HG03439 (cell line): ENCODE measurements around the gene ARVCF.

ENCODE experiments used
- ATAC-seq: cut with Tn5 transposase; IDR thresholded peaks from one replicate; pipeline ENCODE4 v1.9.1; 2021; ENCODE audit warnings: mild to moderate bottlenecking, moderate library complexity; ENCODE audit not compliant: unreplicated experiment

ARVCF gene

DNA sequence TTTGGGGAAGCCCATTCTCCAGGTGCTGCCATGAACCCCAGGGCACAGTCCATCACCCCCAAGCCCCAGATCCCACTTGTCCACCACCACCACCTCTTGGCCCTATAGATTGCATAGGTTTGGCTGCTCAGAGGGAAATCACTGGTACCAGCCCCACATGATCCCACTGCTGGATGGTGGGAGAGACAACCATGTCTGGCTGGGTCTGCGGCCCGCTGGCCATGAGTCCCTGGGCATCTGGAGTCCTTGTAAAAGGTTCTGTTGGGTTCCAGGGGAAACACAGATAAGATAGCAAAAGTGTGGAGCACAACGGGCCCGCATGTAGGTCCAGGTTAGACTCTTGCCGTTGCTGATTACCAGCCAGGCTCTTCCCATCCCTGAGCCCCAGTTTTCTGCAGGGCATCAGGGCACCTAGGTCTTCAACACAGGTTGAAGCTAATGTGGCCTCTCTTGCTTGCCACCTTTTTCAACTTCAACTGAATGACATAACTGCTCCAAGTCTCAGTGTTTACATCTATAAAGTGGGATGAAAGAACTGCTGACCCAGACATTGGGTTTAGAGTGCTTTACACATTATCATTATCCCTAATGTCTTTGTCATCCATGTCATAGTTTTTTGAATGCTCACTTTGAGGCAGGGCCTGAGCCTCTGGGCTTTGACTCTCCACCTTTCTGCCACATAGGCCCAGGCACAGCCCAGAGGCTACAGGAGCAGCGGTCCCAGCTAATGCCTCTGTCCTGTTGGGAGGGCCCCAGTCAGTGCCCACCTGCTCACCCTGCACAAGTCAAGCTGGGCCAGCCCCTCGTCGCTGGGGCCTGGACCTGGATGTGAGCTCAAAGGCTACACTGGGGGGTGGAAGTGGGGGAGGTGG, 3.3 kb upstream of the ARVCF start:
- ATAC-seq: no peak

DNA sequence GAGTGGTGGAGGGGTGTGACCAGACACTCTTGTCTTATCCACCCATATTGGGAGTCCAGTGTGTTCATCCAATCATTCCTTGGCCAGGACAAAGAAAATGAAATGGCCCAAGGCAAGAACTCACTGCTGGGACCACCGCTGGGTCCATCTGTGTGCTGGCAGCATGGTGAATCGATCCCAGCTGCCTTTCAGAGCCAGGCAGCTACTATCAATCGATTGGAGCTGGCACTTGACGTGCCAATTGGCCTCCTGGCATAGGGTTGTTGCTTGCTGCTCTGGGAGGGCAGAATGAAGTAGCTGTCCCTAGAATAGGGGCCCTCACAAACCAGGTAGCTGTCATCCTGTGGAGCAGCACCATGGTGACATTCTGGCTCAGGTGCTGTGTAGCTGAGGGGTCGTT, 1.4 kb upstream of the ARVCF start:
- no peak for ATAC-seq

DNA sequence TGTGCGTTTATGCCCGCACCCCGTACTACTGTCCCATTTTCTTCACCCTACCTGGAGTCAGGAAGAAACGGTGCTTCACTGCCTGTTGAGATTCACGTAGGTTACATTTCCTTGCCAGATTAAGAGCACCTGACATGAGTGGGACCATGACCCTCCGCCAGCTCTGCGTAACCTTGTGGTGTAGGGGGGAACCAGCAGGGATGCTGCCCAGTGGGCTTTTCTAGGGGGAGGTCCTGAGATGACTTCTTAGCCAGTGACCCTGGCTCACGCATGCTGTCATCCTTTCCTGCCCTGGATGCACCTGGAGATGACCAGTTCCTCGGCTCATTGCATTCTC, 967 bp upstream of the ARVCF start:
- no peak for ATAC-seq

DNA sequence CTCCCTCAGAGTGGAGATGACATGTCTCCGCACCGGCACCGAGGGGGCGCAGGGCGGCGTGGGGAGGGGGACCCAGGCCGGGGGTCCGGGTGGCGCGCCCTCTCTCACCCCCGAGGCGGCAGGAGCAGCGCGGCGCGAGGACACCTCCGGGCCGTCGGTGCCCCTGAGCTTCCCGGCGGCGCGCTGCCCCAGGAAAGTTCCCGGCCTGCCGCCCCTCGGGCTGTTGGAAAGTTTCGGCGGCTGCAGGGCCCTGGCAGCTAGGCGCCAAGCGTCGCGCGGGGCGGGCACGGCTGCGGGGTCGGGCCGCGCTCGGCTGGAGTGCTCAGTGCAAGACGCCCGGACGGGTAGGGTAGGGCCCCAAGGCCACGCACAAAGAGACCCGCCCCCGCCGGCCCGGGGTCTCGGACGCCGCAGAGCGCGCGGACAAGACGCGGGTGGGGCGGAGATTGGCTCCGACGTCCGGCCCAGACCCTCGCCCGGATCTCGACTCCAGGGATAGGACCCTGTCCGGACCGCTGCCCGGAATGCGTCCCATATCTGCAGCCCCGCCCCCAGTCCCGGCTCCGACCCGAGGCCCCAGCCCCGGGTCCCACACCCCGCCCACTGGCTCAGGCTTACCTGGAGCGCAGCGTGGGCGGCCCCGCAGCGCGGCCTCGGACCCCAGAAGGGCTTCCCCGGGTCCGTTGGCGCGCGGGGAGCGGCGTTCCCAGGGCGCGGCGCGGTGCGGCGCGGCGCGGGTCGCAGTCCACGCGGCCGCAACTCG, 471 bp downstream of the ARVCF start:
- no peak for ATAC-seq

DNA sequence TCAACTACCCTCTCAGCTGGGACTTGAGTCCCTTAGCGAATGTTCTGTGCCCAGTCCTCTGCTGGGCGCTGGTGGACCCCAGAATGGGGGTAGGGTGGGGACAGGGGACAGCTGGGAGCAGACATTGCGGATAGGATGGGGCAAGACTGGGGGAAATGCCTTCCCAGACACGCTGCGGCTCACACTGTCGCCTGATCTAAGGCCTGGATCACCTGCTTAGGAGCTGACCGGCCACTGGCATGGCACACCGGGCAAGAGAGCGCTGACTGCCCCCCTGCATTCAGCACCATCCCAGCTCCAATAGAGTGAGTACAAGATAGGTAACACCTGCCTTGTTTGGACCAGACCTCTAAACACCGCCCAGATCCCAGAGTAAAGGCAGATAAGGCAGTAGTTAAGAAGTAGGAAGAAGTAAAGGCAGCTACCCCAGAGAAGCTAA, 1.4 kb downstream of the ARVCF start:
- ATAC-seq: no peak

DNA sequence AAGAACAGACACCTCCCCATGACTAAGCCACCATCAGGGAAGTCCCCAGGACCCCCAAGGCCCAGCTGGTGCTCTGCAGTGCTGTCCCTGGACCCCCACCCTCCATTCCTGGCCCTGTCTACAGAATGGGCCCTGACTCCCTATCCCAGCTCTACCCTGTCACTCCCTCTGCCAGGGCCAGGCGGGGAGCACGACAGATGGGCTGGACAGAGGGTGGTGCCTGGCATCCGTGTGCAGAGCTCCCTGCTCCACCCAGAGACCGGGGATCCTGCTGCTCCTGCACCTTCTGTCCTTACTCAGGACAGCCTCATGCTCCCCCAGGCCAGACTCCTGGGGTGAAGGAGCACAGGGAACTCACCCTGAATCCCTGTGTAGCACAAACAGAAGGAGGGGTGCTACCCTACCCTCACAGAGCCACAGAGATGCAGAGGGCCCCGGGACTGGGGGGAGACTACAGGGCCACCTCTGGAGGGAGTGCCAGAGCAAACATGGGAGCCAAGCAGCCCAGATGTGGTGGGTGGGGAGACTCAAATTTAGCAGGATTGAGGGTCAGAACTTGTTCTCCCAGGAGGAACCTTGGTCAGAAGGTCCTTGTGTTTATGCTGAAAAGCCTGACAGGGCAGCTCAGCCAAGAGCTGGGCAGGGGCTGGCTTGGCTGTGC, 2.0 kb downstream of the ARVCF start:
- ATAC-seq: no peak

DNA sequence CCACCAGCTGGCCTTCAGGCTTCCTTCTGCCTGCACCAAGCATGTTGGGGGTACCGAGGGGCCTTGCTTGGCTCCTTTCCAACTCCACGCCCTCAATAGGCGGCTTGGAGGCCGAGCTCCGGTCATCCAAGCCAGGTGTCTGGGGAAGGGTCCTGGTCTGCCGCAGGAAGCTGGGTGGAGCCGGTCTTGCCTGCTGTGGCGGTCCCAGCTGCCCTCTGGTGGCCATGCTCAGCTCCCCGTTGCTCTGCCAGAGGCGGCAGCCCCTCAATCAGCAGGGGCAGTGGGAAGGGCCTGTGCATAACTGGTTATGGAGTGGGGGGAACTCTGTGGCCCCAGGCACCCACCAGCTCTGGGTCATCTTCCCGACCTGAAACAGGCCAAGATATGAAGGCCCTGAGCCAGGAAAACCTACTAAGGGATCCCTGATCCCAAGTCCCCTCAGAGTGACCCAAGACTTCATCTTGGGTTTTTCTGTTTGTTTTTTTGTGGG, 3.2 kb downstream of the ARVCF start:
- ATAC-seq: no peak

DNA sequence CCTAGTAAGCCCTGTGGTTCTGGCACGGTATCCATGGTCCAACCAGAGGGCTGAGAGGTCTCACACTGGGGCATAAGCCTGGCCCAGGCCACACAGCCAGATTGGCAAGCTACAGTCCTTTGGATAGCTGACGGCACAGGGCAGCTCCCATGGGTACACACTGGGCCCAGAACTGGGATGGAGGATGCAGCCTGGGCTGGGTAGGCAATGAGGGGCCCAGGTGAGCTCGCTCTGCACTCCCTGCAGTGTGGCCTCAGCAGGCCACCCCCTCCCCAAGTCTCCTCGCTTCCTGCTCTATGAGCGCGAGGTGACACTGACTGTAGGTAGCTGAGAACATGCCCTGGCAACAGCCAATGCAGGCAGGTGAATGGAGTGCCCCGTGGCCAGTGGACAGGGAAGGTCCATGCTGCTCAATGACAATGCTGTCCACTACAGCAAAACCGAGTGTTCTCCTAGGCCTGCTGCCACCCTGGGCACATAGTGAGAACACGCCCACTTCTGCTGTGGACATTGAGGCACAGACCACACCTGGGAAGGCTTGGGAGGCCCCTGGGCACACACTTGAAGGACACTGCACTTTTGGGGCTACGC, 3.8 kb downstream of the ARVCF start:
- ATAC-seq: no peak

DNA sequence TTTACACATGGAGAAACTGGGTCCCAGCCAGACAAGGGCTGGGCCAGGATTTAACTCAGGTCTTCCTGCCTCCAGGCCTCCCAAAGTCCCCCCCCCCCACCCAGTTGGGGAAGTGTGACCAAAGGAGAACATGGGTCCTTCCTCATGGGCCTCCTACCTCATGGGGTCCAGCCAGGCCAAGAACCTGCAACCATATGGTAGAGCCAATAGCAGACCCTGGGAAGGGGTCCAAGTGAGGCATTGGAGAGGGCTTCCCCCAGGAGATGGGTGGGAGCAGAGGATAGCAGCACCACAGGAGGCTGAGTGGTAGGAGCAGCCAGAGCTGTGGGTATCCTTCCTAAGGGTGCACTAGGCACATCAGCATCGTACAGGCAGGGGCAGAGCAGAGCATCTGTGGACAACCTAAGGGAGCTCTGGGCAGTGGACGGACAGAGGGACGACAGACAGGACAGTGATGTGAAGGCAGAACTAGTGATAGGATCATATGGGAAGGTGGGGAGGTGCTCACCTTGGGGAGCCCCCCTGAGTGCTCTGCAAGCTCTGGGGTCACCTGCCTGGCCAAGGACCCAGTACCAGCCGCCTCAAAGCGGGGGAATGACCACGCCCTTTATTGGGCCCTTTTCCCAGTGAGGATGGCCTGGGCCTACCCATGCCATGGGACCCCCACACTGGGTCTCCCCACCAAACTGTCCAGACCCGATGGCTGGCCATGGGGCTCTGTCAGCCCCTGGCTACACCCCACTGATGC, 4.5 kb downstream of the ARVCF start:
- no peak for ATAC-seq

DNA sequence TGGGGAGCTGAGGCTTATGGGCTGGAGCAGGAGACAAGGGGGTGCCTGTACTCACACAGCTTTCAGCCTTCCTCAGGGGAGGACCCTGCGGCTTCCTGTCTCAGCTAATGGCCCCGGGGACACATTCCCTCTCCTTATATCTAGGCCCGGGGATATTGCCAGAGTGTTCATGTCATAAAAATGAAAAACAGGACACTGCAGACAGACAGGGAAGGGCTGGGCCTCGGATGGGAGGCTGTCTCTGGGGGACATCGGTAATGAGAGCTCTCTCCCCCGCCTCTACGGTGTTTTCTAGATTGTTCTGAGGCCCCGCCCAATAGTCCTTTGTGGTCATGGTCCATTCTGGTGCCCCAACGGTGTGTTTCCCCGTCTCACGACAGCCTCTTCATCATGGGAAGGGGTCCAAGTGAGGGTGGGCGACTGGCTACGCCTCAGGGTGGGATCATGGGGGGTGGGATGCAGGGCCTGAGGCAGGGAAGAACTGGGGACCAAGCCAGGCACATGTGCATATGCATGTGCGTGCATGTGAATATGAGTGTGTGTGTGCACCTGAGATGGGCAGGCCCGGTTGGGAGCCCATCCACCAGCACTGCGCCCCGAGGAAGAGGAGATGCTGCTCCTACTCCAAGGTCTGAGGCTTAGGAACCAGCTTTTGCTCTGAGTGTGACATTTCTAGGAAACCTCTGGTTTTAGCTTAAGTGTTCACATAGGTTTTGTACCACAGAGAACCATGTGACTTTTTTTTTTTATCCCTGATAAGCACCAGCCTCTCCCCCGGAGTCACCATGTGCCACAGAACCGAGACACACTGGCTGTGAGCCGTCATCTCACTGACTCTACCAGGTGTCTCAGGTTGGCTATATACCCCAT, 5.3 kb downstream of the ARVCF start:
- ATAC-seq: no peak

DNA sequence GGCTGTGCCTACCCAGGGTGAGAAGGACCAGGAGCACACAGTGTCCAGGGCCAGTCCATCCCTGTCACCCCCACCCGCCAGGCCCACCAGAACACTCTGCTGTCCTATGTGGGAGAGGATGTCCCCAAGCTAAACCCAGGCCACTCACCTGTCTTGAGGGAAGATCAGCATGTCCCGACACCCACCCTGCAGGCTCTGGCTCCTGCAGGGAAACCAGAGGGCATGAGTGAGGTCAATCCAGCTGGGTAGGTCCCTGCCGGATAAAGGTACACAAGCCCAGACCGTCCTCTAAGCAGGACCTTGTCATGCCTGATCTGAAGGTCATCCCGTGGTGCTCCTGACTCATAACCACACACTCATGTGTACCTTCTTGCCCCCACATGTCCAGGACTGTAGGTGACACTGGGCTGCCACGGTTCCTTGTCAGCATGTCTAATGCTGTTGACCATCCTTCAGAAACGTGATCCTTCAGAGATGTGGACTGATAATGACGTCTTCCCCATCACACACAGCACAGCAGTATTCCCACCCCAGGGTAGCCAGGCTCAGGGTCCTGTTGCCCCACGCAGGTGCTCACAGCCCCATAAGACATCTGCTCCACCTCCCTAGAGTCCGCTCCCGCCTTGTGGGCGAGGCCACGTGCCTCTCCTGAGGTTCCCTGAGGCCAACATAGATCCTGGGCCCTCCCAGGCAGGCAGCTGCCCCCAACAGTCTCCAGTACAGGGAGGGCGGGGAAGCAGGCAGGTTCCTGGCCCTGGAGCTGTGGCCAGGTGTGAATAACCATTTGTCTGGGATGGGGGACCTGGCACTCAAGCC, 6.1 kb downstream of the ARVCF start:
- ATAC-seq: no peak

DNA sequence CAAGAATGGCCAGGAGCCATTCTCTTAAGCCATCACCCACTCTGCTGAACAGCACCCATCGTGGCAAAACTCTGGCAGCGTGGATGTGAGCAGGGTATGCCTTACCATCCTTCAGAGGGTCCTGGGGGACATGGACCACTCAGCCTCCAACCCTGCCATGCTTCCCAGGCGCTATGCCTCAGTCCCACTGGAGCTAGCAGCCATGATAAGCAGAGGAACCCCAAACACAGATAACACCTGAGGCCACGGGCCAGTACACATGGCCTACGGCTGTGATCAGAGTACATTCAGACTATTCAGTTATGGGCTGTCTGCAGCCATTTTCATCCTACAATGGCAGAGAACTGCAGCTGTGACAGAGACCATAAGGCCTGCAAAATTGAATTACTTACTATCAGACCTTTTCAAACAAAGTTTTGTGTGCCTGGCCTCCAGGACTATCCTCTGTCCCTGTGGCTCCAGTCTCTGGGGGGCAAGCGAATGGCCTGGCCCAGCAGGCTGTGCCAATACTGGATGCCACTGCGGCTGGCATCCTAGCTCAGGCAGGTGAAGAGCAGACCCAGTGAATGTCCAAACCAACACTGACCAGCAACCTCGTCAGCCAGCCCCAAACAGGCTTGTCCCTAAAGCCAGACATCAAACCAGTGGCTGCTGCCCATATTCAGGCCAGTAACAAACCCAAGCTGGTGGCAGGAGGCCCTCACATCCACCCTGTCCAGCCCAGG, 6.9 kb downstream of the ARVCF start:
- no peak for ATAC-seq

DNA sequence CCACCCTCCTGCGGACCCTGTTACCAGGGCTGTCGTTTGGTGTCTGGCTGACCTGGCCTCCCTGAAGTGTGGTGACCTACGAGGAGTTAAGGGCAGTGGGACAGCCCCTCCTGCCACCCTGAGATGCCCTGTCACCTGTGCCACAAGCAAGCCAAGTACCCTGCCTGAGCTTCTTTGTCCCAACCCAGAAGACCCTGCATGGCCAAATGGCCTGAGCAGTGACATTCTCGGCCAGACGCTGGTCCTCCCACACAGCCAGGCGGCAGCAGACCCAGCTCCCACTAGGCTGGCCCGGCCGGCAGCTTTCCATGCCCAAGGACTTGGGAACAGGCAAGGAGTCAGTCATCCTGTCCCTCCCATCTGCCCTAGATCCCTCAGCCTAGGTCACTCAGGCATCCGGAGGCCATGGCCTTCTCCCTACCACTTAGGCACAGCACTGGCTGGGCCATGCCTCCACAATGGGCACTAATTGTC, 7.6 kb downstream of the ARVCF start:
- ATAC-seq: no peak

DNA sequence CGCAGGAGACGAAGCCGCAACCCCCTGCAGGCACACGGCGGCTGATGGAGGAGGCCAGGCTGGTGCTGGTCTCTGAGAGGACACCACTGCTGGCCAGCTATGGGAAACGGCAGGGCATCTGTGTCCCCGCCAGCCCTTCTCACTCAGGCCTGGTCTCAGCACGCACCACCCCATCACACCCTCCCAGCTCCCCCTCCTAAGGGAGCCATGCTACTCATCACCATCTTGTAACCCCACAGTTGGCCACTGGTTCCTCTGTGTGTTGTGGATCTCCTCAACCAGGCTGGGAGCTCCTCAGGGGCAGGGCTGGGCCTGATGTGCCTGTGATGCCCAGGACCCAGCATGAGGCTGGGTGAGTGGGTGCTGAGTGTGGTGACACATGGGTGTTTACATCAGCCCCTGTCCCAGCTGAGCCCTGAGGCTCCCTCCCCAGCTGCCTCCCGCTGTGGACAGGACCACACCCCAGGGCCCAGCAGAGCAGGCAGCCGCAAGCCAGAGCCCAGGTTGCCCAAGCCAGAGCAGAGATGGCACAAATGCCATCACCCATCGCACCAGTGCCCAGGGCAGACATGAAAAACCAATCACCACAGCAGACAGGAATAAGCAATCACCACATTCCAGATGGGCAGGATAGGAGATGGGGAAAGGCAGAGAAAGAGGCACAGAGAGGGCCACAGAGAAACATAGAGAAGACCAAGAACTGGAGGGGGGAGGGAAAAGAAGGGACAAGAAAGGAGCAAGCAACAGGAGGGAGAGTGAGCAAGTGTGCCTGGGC, 8.2 kb downstream of the ARVCF start:
- no peak for ATAC-seq

DNA sequence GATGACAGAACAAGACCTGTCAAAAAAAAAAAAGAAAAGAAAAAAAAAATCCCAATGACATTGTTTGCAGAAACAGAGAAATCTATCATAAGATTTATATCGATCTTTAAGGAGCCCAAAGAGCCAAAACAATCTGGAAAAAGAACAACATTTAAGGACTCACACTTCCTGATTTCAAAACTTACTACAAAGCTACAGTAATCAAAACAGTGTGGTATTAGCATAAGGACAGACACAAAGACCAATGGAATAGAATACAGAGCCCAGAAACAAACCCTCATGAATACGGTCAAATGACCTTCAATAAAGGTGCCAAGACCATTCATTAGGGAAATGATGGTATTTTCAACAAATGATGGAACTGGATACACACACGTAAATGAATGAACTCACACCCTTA, 12.2 kb downstream of the ARVCF start:
- ATAC-seq: no peak

DNA sequence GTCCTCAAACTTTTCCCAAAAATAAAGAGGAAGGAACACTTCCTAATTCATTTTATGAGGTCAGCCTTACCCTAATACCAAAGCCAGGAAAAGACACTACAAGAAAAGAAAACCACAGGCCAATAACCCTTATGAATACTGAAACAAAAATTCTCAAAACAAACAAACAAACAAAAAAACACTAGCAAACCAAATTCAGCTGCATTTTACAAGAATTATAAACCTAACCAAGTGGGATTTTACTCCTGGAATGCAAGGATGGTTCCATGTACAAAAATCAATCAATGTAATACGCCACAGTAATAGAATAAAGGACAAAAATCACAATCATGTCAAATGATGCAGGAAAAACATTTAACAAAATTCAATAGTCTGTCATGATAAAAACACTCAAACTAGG, 13.3 kb downstream of the ARVCF start:
- ATAC-seq: no peak

DNA sequence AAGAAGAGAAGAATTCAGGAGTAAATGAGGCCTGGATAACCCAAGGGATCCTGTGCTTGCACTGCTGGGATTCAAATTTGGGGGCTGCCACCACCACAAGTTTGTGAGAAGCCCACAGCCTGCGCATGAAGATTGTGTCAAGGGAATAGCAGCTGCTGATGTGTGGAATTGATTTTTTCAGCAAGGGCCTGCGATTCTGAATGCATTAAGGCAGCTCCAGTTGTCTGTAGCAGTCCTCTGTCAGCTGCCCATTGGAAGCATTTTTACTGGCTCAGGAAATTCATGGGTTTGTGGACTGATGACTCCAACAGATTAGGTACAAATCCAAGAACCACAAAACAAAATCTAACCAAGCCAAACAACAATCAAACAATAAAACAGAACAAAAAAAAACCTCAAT, 14.0 kb downstream of the ARVCF start:
- no peak for ATAC-seq
